Epithelial cell of proximal tubule (primary cell): ENCODE measurements around the gene SLC16A4. TPM values are rescaled to one million over a fixed set of nuclear protein-coding genes. Genes with fewer than 3 reads are reported as not detected.

Source experiments
- DNase-seq: peaks from one replicate; pipeline ENCODE4 v3.0.0-alpha.2; 2011; ENCODE audit warnings: low read depth
- H3K4me3 ChIP-seq: 2 replicates; pipeline ENCODE4 v1.5.1; 2011; ENCODE audit warnings: low read depth, mild to moderate bottlenecking, low read length
- total RNA-seq: library from RNA; depleted of rRNA; stranded (reverse); fragments of >200 nt; gene quantifications from 2 replicates; pipeline ENCODE4 v1.2.3, GENCODE V29; 2015
- TF ChIP-seq, protein P1 (sequence below): conservative IDR thresholded peaks from 2 replicates; pipeline ENCODE4 v1.5.1; 2012; ENCODE audit warnings: low read depth, mild to moderate bottlenecking, low read length

The SLC16A4 gene
- total RNA-seq, 1 donor from 2014 or later = 12.4 TPM

DNA sequence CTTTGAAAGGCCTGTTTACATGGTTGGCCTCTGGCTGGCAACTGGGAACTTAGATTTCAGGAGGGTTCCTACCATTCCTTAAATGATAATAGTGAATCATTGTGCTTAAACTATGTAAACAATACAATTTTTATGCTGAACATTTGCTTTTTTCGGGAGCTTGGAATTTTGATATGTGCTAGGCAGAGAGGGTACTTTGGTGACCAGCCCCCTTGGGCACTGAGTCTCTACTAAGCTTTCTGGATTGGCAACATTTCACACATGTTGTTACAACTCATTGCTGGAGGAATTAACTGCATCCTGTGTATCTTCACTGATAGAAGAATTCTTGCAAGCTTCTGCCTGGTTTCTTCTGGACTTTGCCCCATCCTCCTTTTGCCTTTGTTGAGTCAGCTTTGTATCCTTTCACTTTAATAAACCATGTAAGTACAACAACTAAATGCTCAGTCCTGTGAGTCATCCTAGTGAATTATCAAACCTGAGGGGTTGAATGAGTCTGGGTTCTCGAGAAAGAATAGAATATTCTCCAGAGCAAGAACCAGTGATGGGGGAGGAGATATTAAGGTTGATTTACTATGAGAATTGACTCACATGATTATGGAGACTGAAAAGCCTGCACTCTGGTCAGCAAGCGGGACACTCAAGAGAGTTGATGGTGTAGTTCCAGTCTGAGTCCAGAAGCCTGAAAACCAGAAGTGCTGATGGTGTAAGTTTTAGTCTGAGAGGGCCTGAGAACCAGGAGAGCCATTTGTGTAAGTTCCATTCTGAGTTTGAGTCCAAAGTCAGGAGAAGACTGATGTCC, 3.1 kb upstream of the SLC16A4 start:
- H3K4me3 ChIP-seq = peak overlapping the region; percentile 11
- TF ChIP-seq, protein P1, sequence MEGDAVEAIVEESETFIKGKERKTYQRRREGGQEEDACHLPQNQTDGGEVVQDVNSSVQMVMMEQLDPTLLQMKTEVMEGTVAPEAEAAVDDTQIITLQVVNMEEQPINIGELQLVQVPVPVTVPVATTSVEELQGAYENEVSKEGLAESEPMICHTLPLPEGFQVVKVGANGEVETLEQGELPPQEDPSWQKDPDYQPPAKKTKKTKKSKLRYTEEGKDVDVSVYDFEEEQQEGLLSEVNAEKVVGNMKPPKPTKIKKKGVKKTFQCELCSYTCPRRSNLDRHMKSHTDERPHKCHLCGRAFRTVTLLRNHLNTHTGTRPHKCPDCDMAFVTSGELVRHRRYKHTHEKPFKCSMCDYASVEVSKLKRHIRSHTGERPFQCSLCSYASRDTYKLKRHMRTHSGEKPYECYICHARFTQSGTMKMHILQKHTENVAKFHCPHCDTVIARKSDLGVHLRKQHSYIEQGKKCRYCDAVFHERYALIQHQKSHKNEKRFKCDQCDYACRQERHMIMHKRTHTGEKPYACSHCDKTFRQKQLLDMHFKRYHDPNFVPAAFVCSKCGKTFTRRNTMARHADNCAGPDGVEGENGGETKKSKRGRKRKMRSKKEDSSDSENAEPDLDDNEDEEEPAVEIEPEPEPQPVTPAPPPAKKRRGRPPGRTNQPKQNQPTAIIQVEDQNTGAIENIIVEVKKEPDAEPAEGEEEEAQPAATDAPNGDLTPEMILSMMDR = no peak
- peak; percentile 99 for DNase-seq

DNA sequence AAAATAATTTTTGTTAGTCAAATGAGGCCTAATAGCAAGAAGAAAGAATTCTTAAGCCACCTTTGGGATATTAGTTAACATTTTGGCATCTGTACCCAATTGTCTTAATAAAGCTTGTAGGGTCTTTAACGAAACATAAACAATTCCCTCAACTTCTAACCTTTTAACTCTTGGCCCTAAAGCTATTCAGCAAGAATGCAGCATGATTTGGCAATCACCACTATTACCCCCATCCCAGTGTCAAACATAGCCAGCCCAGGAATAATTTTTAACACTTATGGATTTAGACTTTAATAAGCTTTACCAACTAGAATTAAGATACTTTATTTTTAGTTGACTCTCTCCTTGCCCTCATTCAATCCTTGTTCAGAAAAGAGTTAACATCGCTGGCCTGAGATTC, 2.5 kb upstream of the SLC16A4 start:
- no peak for DNase-seq
- H3K4me3 ChIP-seq = no peak overlapping the region
- TF ChIP-seq, protein P1 = no peak

DNA sequence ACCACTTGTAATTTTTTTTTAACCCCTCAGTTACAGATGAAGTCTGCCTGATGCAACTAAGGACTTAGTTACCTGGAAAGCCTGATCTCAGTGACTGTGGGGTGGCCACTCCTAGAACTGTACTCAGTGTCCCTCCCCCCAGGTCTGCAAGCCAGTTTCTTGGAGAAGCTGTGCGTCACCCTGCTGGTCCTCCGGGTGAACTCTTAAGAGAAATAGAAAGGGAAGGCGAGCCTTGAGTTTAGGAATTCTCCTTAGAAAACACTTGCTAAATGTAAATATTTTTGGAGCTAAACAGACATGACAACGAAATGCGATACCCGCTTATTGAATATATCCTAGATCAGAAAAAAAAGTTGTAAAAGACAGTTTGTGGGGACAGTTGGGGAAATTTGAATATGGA, 730 bp downstream of the SLC16A4 start:
- H3K4me3 ChIP-seq = peak overlapping the region; percentile 58
- TF ChIP-seq, protein P1 = peak; percentile 20
- DNase-seq = no peak

DNA sequence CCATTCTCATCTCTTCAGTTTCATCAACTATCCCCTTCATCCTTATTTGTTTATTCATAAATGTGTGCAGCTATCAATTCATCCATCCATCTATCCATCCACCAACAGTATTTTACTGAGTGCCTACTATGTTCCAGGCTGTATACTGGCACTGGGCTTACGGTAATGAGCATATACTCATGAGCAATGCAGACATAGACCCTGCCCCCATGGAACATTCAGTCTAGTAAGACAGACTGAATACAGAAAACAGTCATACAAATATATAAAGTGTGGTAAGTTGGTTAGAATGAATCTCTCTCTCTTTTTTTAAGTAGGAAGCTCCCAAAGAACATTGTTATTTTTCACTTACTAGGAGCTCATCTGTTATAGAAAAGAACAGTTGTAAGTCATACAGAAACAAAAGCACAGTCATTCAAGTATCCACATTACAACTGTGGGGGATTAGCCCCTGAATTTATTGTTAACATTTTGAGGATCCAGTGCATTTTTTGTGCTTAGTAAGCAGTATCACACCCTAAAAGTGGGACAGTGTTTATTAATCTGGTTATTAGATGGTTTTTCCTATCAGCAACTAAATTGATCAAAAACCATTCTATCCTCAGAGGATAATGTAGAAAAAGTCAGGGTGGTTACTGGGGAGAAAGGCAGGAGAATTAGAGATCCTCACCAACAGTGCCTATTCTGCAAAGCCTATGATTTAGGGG, 3.6 kb downstream of the SLC16A4 start:
- H3K4me3 ChIP-seq = no peak overlapping the region
- DNase-seq = no peak
- TF ChIP-seq, protein P1 = no peak

DNA sequence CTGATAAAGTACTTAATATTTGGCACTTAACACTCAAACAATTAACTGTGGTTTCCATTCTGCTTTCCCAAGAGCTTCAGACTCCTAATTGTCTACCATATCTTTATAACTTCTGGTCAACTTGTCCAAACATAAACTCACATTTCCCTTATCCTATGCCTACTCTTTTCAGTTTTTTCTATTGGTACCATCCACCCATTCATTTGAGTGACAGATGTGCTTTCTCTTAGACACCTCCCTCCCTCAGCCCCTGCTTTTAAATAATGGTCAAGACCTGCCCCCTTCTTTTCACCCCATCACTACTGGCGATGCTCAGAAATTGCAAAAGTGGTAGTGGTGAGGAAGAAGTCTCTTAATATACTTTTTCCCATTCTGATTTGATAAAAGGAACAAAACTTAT, 5.5 kb downstream of the SLC16A4 start:
- TF ChIP-seq, protein P1 = no peak
- H3K4me3 ChIP-seq = no peak overlapping the region
- no peak for DNase-seq

DNA sequence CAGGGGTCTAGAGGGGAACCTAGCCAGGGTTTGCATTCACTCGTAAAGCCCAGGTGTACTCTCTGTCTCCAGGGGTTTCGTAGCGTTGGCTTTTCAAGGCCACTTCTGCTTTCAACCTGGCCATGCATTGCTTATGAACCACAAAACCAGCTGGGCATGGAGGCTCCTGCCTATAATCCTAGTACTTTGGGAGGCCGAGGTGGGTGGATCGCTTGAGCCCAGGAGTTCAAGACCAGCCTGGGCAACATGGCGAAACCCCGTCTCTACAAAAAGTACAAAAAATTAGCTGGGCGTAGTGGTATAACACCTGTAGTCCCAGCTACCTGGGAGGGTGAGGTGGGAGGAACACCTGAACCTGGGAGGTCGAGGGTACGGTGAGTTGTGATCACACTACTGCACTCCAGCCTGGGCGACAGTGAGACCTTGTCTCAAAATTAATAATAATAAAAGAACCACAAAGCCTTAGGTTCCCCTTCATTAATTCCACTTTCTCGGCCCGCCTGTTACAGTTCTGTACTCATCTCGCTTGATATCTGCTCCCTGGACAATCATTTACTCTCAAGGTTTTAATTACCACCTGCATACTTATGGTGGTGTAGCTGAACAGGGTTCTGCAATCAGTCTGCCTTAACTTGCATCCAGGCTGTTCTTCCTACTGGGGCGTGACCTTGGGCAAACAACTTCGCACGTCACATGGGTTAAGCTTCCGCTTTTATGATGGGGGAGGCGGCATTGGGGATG, 6.1 kb downstream of the SLC16A4 start:
- no peak for DNase-seq
- TF ChIP-seq, protein P1 = no peak
- no peak overlapping the region for H3K4me3 ChIP-seq
